Measurements from ENCODE around the gene ALG12. TPM values are rescaled to one million over a fixed set of nuclear protein-coding genes. Genes with fewer than 3 reads are reported as not detected.
"Not testable (repeated sequence)": the region's sequence is repeated elsewhere in the genome, so short reads cannot be mapped to it uniquely, and the experiment has no call there.

ALG12 gene
- total RNA-seq, 1 experiment from 2014 or later, result 13.9 TPM

DNA sequence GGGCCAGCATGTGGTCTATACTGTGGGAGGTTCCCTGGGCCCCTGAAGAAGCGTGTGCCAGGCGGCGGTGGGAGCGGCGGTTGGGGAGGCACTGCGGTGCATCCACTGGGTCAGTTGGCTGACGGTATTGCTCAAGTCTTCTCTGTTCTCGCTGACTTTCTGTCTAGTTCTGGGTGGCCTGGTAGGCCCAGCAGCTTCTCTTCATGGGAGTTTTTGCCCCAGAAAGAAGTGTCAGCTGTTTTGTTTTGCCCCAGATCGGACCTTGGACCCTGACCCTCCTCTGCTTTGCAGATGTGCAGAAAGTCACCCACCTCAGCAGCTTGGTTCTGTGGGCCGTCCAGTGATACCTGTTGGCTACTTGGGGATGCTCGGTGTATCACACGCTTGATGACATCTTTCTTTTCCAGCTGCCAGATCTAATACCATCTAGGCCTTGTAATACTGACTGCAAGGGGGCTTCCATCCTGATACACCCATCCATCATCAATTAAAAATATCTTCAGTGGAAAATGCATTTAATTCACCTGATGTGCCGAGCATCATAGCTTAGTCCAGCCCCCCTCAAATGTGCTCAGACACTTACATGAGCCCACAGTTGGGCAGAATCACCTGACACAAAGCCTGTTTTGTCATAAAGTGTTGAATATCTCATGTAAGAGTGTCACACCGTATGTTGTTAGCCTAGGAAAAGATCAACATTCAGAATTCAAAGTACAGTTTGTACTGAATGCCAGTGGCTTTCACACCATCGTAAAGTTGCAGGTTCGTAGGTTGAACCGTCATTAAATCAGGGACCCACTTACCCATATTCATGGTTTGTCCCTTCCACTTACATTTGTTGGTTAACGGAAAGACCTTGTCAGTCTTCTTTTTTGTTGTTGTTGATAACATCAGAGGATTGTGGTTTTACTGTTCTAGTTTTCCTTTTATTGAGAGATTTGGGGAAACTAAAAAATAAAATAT is 50.7 kb downstream of the ALG12 start:
- DNase-seq (ENCODE audit: low spot score), result no peak

GRCh38 chr22:49866646-49867045 is 51.6 kb downstream of the ALG12 start:
- DNase-seq (ENCODE audit: low spot score), result no peak

- no peak for DNase-seq (ENCODE audit: low spot score)
Measured at GRCh38 chr22:49866134-49866533, 52.1 kb downstream of the ALG12 start.

DNA sequence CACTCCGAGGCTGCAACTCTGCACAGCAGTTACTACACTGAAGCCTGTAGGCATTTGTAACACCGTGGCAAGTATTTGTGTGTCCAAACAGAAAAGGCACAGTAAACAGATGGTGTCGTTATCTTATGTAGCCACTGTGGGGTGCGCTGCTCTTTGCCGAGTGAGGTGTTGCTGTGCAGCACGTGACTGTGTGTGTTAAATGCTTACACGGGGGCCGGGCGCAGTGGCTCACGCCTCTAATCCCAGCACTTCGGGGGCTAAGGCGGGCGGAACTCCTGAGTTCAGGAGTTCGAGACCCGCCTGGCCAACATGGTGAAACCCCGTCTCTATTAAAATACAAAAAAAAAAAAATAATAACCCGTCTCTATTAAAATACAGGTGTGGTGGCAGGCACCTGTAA is 53.1 kb downstream of the ALG12 start:
- no peak for DNase-seq (ENCODE audit: low spot score)

DNA sequence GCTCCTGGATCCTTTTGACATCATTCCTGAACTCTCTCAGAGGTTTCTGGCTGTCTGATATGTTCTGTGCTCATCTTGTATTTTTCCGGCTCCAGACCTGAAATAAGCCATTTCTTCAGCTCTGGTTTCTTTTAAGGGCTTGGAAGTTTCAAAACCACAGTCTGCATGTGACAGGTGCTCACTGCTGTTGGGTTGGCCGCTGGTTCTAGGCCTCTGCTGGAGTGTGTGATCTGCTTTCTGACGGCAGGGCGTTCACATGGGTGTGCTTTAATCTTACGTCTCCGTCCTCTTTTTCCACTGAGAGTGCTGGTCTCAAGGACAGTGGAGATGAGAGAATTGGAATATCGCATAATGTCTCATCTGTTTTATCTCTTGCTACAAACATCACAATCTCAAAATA is 54.3 kb downstream of the ALG12 start:
- DNase-seq (ENCODE audit: low spot score), result no peak

DNA sequence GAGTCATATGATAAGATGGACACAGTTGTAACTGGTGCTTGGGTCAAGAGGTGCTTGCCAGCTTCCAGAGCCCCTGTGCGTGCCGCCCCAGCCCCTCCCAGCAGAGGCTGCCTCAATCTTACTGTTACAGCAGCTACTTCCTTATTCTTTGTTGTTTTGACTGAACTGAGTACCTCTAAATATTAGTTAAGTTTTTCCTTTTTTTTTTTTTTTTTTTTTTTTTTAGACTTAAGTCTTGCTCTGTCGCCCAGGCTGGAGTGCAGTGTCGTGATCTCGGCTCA is 55.8 kb downstream of the ALG12 start:
- no peak for DNase-seq (ENCODE audit: low spot score)

GRCh38 chr22:49861642-49862495 is 56.4 kb downstream of the ALG12 start:
- DNase-seq (ENCODE audit: low spot score), result no peak

DNA sequence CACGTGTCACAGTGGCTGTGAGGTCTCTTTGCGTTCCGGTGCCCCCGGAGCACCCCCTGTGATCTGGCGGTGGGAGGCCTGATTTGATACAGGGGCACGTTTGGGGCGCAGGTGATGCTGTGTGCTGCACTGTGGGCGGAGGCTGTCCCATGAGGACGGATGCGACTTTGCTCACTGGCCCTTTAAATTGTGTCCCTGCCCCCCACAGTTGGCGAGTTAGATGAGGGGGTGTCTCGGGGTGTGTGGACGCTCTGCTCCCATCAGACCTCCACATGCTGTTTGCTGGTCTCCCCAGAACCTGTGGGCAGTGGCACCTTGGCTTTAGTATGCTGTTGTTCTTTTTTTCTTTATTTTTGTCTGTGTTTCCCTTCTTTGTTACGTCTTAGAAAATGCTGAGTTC is 59.4 kb downstream of the ALG12 start:
- no peak for DNase-seq (ENCODE audit: low spot score)

- no peak for DNase-seq (ENCODE audit: low spot score)
Measured at GRCh38 chr22:49856766-49857618, 61.2 kb downstream of the ALG12 start.

DNA sequence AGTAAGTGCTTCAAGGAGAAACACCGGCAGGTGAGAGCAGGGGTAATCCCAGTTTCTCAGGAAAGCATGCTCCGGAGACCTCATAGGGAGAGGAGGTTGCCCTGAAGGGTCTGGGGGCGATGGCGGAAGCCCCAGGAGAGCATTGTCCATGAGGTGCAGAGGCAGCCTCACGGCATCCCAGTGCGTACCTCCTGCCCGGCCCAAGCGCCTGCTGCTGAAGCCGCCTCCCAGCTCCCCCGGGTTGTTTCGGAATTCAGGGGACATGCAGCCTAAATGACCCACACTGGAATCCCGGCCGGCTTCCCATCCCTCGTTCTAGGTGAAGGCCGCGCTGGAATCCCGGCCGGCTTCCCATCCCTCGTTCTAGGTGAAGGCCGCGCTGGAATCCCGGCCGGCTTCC is 61.9 kb downstream of the ALG12 start:
- no peak for DNase-seq (ENCODE audit: low spot score)

DNA sequence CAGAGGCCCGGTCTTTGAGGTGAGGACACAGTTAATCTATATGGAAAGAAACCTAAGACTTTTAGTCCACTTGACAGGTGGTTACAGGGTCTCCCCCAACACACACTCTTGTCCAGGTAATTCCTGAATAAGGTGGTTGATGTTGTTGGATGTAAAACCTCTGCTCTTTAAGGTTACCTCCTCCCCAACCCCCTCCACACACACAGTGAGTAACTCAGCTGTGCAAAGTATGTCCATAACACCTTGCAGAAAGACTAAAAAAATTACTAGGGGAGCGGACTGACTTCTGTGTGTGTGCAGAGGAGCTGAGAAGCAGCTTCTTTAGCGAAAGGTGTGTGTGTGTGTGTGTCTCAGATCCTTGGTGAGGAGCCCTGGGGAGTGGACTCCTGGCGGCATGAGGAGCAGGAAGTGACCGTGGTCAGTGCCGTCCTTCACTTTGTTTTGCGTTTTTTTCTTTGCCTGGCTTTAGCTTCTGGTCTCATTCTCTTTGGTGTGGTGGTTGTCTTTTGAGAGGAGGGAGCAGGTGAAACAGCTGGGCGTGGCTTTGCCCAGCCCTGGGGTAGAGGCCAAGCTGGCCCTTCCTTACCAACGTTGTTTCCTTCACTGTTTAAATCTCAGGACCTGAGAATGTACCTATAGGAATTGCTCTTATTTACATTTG is 62.9 kb downstream of the ALG12 start:
- no peak for DNase-seq (ENCODE audit: low spot score)

DNA sequence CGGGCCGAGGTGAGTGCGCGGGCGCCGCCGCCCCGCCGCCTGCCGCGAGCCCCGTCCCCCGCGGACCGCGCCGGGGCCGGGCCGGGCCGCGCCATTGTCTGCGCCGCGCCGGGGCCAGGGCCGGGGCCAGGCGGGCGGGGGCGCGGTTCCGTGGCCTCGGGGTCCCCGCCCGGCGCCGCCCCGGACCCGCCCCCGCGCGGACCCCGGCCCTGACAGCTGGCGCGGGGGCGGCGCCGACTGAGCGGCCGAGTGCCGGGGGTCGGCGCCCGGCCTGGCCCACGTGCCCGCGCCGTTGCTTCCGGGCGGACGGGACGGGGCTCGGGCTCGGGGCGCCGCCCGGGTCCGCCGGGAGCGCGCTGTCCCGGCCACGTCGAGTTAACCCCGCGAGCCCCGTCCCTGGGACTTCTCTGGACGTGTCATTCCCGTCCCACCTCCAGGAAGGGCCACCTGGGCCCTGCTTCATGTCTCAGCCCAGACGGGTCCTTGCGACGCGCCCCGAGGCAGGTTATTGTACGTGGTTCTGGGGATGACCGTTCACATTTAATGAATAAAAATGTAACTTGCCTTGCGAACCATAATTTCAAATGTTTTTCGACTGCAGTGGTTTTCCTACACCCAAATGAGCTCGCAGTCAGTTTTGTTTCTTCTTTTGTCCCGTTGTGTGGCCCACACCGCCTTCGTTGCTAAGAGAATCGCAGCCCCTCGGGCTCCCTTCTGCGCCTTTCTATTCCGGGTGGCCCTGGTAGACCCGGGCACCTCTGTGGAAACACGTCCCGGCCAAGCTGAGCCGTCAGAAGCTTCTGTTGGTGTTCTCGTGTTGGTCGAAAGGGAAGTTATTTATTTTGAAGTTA is 64.0 kb downstream of the ALG12 start:
- no peak for DNase-seq (ENCODE audit: low spot score)

- peak; percentile 90 for DNase-seq (ENCODE audit: low spot score)
Measured at GRCh38 chr22:49852898-49853894, 65.0 kb downstream of the ALG12 start, which contains the start of gene ZBED4. ZBED4 (plus strand) TSS chr22:49853844; CDS start chr22:49883663, 29,819 bp downstream.

DNA sequence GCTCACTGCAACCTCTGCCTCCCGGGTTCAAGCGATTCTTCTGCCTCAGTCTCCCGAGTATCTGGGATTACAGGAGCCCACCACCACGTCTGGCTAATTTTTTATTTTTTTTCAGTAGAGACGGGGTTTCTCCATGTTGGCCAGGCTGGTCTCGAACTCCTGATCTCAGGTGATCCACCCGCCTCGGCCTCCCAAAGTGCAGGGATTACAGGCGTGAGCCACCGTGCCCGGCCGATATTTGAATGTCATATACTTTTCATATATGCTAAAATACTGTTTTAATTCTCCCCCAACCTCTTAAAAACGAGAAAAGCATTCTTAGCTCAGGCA is 65.7 kb downstream of the ALG12 start:
- not testable (repeated sequence) for DNase-seq (ENCODE audit: low spot score)

- DNase-seq (ENCODE audit: low spot score), result no peak
Measured at GRCh38 chr22:49850959-49851802, 67.1 kb downstream of the ALG12 start.

All from H4 (cell line).